GM19099 (cell line): Measurements from ENCODE around the gene SPSB4.

Experiments used
- POLR2A ChIP-seq: IDR thresholded peaks from 3 replicates; pipeline ENCODE4 v1.6.1; 2011; ENCODE audit warnings: low read depth; ENCODE audit not compliant: insufficient read length; ENCODE audit errors: extremely low read depth

The SPSB4 gene

DNA sequence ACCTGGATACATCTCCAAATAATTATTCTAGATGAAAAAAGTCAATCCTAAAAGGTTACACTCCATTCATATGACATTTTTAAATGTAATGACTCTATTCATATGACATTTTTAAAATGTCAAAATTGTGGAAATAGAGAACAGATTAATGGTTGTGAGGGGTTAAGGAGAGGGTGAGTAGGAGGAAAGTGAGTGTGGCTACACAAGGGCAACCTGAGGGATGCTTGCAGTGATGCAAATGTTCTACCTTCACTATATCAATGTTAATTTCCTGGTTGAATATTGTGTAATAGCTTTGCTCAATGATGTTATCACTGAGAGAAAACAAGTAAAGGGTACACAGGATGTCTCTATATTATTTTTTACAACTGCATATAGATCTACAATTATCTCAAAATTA lies 125.6 kb downstream of the SPSB4 start:
- TF ChIP-seq POLR2A, result no peak

DNA sequence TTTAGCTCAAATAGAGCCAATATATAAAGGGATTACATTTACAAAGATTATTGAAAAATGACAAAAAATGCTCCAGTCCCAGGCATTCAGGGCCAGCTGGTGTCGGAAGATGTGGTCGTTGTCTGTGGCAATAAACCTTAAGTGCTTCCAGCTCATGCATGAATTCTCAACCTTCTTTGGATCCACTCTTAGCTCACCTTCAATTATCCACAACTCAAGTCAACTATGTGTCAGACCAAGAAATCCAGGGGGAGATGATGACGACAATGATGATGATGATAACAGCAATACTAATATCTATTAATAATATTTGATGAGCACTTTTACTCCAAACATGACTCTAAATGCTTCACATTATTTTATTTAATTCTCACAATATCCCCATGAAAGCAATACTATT lies 126.9 kb downstream of the SPSB4 start:
- TF ChIP-seq POLR2A, result no peak

DNA sequence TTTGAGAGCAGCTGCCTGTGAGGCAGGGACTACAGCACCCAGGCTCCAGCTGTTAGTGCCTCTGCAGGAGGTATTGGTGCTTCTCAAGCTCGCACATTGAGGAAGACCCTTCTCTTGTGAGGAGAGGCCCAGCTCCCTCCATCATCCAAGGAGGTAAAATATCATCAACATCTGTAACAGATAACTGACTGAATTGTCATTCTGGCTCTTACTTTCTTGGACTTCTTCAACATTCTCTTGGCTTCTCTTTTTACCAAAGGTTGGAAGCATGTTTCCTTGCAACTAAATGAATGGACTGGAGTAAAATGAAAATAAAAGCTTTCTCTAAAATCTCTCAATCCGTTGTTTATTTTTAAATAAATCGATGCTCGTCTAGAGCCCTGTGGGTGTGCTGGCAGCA lies 127.4 kb downstream of the SPSB4 start:
- no peak for TF ChIP-seq POLR2A

DNA sequence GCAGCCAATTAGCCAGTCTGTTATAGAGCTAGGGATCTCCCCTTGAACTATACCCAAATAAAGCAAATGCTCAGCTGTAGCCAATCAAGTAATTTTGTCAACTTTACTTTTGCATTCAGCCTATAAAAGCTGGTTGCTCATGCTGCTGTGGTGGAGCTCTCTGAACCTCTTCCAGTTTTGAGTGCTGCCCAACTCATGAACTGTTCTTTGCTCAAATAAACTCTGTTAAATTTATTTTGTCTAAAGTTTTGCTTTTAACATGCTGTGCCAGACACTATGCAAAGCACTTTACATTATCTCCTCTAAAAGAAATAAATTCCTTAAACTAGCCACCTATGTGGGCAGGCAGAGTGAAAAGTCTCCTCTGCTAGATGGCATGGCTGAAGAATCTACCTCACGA lies 128.8 kb downstream of the SPSB4 start:
- no peak for TF ChIP-seq POLR2A

DNA sequence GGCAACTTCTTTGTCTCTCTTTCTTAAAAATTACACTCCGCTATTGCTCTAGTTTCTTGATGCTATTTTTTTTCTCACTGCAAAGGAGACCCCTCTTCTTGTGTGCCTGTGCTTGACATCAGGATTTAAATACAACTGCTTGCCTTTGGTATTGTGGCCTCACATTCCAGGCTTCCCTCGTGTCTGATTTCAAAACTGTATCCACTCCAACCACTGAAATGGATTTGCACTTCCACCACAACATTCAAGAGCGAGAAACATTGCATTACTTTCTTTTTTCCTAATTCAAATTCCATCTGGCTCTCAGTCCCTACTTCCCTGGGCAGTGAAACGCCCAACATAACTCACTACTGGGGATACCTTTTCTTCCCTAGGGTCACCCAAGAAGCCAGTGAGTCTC lies 130.0 kb downstream of the SPSB4 start:
- no peak for TF ChIP-seq POLR2A

DNA sequence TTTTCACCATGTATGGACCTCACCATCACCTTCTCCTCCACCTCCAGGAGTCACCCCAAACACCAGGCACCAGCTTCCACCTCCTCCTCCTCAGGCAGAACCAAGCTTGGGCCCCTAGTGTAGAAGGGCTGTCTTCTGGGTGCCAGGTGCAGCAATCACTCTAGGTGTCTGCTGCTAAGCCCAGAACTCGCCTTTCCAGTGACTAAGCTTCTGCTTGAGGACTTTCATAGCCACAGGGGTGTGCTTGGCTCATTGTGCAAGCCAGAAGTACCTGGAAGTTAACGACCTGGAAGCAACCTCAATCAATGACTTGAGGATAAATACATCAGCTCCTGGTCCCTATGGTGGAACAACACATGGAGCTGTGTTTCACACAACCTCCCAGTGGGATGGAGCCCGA lies 130.7 kb downstream of the SPSB4 start:
- no peak for TF ChIP-seq POLR2A

DNA sequence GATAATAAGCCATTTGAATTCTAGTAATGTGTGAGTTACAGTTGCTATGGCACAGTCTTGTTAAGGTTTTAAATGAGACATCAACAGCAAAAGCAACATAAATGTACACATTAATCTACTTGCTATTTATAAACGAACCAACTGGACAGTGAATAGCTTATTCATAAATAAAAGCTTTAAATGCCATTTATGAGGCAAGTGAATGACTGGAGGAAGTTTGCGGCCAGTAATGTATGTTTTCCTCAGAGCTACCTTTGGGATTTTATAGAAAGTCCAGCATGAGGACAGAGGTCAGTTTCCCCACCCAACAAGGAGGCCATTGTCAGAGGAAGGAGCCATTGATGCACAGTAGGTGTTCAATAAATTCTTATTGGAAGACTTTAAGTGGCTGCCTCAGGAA lies 132.5 kb downstream of the SPSB4 start:
- TF ChIP-seq POLR2A, result no peak

DNA sequence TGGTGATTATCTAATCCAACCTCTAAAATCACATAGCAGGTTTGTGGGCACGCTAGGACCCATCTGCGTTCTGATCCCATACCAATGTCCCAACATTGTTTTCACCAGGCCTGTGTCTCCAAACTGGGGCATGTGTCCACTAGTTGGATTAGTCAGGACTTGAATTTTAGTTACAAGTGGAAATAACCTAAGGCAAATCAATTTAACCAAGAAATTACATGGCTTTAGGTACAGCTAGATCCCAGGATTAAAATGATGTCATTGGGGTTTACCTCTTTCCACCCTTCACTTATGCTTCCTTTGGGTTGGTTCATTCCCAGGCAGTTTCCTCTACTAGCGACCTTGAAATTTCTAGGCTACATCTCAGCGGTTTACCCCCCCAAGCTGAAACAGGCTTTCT lies 133.3 kb downstream of the SPSB4 start:
- no peak for TF ChIP-seq POLR2A

DNA sequence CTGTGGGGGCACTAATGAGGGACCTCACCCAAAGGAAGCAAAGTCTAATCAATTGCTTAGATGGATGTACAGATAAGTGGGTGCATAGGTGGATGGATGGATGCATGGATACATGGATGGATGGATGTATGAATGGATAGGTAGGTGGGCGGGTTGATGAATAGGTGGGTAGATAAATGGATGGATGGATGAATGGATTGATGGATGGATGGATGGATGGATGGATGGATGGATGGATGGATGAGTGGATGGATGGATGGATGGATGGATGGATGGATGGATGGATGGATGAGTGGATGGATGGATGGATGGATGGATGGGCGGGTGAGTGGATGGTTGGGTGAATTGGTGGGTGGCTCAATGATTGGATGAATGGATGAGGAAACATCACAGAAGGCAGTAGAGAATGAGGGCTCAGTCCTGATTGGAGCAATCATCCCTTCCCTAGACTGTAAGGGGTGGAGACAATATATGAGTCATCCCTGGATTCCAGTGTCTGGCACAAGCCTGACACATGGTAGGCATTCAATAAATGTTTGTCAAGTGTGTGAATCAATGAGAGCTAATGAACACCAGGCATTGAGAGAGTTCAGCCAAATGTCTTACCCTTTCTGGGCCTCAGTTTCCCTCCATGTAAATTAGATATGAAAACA lies 140.1 kb downstream of the SPSB4 start:
- no peak for TF ChIP-seq POLR2A

DNA sequence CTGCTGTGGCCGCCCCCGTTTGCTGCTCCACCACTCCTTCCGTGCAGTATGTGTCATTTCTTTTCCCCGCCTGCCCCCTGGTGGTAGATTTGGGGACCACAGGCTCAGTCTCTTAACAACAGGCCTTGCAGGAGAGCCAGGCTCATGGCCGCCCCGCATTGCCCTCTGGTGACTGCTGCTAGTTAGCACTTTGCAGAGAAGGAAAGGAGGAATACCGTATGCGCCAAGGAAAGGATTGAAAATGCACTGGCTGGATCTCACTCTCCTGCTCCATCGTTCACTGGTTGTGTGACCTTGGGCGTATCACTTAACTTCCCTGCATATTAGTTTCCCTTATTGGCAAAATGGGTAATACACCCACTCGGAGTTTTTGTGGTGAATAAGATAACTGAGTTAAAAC lies 141.2 kb downstream of the SPSB4 start:
- TF ChIP-seq POLR2A, result no peak

DNA sequence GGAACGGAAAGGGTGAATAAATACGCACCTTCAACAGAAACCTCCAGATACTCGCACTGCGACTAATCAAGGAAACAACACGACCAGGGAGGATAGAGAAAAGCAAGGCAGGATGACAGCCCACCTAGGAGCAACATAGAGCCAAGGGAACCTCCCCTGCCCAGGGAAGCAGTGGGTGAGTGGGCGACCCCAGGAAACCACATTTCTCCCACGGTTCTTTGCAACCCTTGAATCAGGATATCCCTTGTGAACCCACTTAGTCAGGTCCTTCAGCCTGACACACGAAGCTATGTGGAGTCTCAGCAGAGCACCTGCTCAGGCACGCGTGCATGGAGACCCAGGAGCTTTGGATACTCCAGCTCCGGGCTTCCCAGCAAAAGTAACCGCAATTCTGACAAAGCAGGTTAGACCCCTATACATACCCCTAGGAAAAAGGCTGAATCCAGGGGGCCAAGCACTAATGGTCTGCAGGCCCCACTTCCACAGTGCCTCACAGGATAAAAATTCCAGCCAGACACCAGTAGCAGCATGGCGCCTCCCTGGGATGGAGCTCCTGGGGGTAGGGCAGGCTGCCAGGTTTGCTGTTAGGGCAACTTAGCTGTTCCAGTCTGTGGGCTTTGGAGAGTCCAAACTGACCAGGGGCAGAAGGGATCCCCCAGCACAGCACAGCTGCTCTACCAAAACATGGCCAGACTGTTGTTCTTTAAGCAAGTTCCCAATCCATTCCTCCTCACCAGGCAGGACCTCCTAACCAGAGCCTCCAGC lies 142.1 kb downstream of the SPSB4 start:
- no peak for TF ChIP-seq POLR2A
